PC-9 (cell line): ENCODE results near the gene KLK5. TPM values are rescaled to one million over a fixed set of nuclear protein-coding genes. Genes with fewer than 3 reads are reported as not detected.

ENCODE experiments used
- BruUV-seq: library from RNA; stranded (reverse); fragments of 400-500 nt; replicated peaks from 2 replicates; lab custom pipeline; 2021; lab: Mats Ljungman, UMichigan
- CTCF ChIA-PET: fragments of 300-600 bp; sonication (Branson Sonifier 250); formaldehyde crosslinking; loops from one replicate; lab custom pipeline; 2022; ENCODE audit warnings: antibody characterized with exemption; lab: Charles Lee
- POLR2A ChIA-PET: fragments of 300-600 bp; sonication (Branson Sonifier 250); formaldehyde crosslinking; loops from one replicate; lab custom pipeline; 2022; ENCODE audit warnings: antibody characterized with exemption; ENCODE audit not compliant: unreplicated experiment; lab: Charles Lee
- DNase-seq, 2 experiments: peaks; one replicate each; pipeline versions ENCODE4 v3.0.0 to v3.0.0-alpha.2; 2015 to 2022; ENCODE audit warnings: mixed read lengths in 1 of 2
- H2AFZ ChIP-seq: fragments of 200-600 bp; sonication (generic); 2 replicates; pipeline ENCODE4 v1.8.1; 2017; ENCODE audit warnings: antibody characterized with exemption
- H3F3A ChIP-seq: fragments of 200-600 bp; sonication (generic); 2 replicates; pipeline ENCODE4 v1.8.1; 2017; ENCODE audit warnings: antibody characterized with exemption, mild to moderate bottlenecking, low read depth; ENCODE audit not compliant: insufficient read depth
- H3K27ac ChIP-seq: fragments of 200-600 bp; sonication (generic); 2 replicates; pipeline ENCODE4 v1.6.1; 2016; ENCODE audit warnings: mixed run types
- H3K27me3 ChIP-seq: fragments of 200-600 bp; sonication (generic); 2 replicates; pipeline ENCODE4 v1.6.1; 2016; ENCODE audit warnings: low read depth, mixed run types; ENCODE audit not compliant: insufficient read depth
- H3K36me3 ChIP-seq: fragments of 200-600 bp; sonication (generic); 2 replicates; pipeline ENCODE4 v1.6.1; 2016; ENCODE audit warnings: low read depth, mixed run types
- H3K4me1 ChIP-seq: fragments of 200-600 bp; sonication (generic); replicated peaks from 2 replicates; pipeline ENCODE4 v1.6.1; 2016; ENCODE audit warnings: mixed run types; ENCODE audit not compliant: insufficient read depth
- H3K4me2 ChIP-seq: fragments of 200-600 bp; sonication (generic); 2 replicates; pipeline ENCODE4 v1.6.1; 2017; ENCODE audit warnings: mixed run types
- H3K4me3 ChIP-seq: fragments of 200-600 bp; sonication (generic); 2 replicates; pipeline ENCODE4 v1.6.1; 2016; ENCODE audit warnings: mixed run types
- H3K79me2 ChIP-seq: fragments of 200-600 bp; sonication (generic); 2 replicates; pipeline ENCODE4 v1.6.1; 2017; ENCODE audit warnings: low read depth, mixed run types
- H3K9me2 ChIP-seq: fragments of 200-600 bp; sonication (generic); 2 replicates; pipeline ENCODE4 v1.8.1; 2017; ENCODE audit warnings: mild to moderate bottlenecking; ENCODE audit not compliant: insufficient read depth
- H3K9me3 ChIP-seq: fragments of 200-600 bp; sonication (generic); 2 replicates; pipeline ENCODE4 v1.8.1; 2016; ENCODE audit warnings: low read depth; ENCODE audit not compliant: insufficient read depth
- H4K20me1 ChIP-seq: fragments of 200-600 bp; sonication (generic); 2 replicates; pipeline ENCODE4 v1.8.1; 2017; ENCODE audit not compliant: insufficient read depth
- EZH2 ChIP-seq: fragments of 200-600 bp; sonication (generic); IDR thresholded peaks from 2 replicates; pipeline ENCODE4 v1.8.0; 2017; ENCODE audit warnings: antibody characterized with exemption, low read depth
- intact Hi-C: fragments of 100-400 bp; cut with micrococcal nuclease; formaldehyde crosslinking; loops from one replicate; pipeline ENCODE4 v1.10.0; 2022; ENCODE audit not compliant: unreplicated experiment
- total RNA-seq: library from RNA; stranded (reverse); gene quantifications from 2 replicates; pipeline ENCODE4 v1.2.3, GENCODE V29; 2021
- TF ChIP-seq, protein P1 (sequence below): fragments of 200-600 bp; sonication (generic); conservative IDR thresholded peaks from 2 replicates; pipeline ENCODE4 v1.6.1; 2017; ENCODE audit warnings: mixed run types, antibody characterized with exemption, mild to moderate bottlenecking, moderate library complexity

The KLK5 gene
- total RNA-seq, 1 experiment from 2014 or later: 405 TPM

DNA sequence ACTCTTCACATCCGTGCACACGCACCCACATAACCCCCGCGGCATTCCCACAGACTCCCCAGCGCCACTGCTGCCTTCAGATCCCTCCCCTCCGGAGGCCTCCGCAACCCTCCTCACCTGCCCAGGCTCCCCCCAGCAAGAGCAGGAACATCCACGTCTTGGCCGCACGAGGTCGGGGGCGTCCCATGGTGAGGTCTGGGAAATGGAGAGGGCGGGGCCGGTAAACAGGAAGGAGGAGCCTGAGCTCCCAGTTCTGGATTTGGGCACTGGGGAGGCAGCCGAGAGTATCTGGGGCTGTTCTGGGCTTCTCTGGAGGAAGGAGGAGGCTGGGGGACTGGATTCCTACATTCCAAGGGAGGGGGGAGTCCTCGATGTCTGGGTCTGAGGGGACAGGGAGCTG is 48.1 kb upstream of the KLK5 start:
- H3K4me3 ChIP-seq: peak overlapping the region; percentile 64
- DNase-seq: peak; percentile 81 to 82
- peak overlapping the region; percentile 66 for H3K27ac ChIP-seq
- no peaks in the 10 kb centered on the region for H3K9me3 ChIP-seq
- no peaks in the 10 kb centered on the region for H3K27me3 ChIP-seq
- TF ChIP-seq EZH2: no peak
- TF ChIP-seq, protein P1, sequence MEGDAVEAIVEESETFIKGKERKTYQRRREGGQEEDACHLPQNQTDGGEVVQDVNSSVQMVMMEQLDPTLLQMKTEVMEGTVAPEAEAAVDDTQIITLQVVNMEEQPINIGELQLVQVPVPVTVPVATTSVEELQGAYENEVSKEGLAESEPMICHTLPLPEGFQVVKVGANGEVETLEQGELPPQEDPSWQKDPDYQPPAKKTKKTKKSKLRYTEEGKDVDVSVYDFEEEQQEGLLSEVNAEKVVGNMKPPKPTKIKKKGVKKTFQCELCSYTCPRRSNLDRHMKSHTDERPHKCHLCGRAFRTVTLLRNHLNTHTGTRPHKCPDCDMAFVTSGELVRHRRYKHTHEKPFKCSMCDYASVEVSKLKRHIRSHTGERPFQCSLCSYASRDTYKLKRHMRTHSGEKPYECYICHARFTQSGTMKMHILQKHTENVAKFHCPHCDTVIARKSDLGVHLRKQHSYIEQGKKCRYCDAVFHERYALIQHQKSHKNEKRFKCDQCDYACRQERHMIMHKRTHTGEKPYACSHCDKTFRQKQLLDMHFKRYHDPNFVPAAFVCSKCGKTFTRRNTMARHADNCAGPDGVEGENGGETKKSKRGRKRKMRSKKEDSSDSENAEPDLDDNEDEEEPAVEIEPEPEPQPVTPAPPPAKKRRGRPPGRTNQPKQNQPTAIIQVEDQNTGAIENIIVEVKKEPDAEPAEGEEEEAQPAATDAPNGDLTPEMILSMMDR: no peak
- intact Hi-C loops: loop anchor here (1.0 kb wide), 3 partner anchors 9 to 32 kb away; partner anchors contain the start of gene KLK6
- H4K20me1 ChIP-seq: no peaks in the 10 kb centered on the region
- H3F3A ChIP-seq: peaks cover 19% of the 10 kb centered on the region; the same call in 1 of the 2 replicates
- peak overlapping the region; percentile 77 for H2AFZ ChIP-seq
- CTCF ChIA-PET: interaction anchor here (0.6 to 2.6 kb wide), 5 partner anchors 10 to 409 kb away, joined by 3 to 20 read pairs (median 4); partner anchors contain the start of gene KLK7
- H3K9me2 ChIP-seq: no peaks in the 10 kb centered on the region
- peak overlapping the region; percentile 93 for H3K4me2 ChIP-seq
- peaks cover 8% of the 10 kb centered on the region for H3K4me1 ChIP-seq
- no TSS peak for BruUV-seq
- POLR2A ChIA-PET: interaction anchor here (0.5 to 2.1 kb wide), 5 partner anchors 8 to 46 kb away, joined by 3 to 22 read pairs (median 13); partner anchors contain the start of genes KLK6 and KLK7
- H3K79me2 ChIP-seq: peaks cover 26% of the 10 kb centered on the region
- peaks cover 7% of the 10 kb centered on the region; the same call in 1 of the 2 replicates for H3K36me3 ChIP-seq

DNA sequence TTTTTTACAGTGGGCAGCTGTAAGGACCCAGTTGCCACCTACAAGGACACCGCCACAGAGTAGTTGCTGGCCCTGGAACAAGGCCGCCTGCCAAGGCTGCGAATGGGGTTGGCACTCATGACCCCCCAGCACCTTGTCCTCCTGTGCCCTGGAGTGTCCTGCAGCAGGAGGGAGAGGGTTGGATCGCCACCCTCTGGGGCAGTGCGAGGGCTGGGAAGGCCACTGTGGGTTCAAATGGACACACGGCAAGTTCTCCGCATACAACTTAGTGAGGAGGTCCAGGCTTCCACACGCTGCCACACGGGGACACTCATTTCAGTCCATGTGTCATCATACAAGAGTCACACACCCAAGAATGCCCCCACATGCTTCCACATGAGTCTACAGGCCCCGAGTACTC is 47.6 kb upstream of the KLK5 start:
- H3K27me3 ChIP-seq: no peaks in the 10 kb centered on the region
- ChIA-PET POLR2A (interaction anchor here (0.6 to 2.1 kb wide), 4 partner anchors 8 to 31 kb away, joined by 5 to 22 read pairs (median 14); partner anchors contain the start of genes KLK6 and KLK7), CTCF (interaction anchor here (0.6 to 2.6 kb wide), 3 partner anchors 17 to 21 kb away, joined by 3 to 20 read pairs (median 4); partner anchors contain the start of gene KLK7)
- intact Hi-C loops: no loop called here
- peak overlapping the region; percentile 93 for H3K4me2 ChIP-seq
- peak overlapping the region; percentile 64 for H3K4me3 ChIP-seq
- peaks cover 8% of the 10 kb centered on the region for H3K4me1 ChIP-seq
- no peaks in the 10 kb centered on the region for H4K20me1 ChIP-seq
- peaks cover 7% of the 10 kb centered on the region; the same call in 1 of the 2 replicates for H3K36me3 ChIP-seq
- H3K79me2 ChIP-seq: peaks cover 26% of the 10 kb centered on the region
- TF ChIP-seq EZH2: no peak
- TF ChIP-seq, protein P1: no peak
- H3K27ac ChIP-seq: peak overlapping the region; percentile 66
- peak overlapping the region; percentile 77; the same call in 1 of the 2 replicates for H2AFZ ChIP-seq
- DNase-seq: peak in 1 of 2 experiments; percentile 48
- peaks cover 24% of the 10 kb centered on the region; the same call in 1 of the 2 replicates for H3F3A ChIP-seq
- no TSS peak for BruUV-seq
- H3K9me3 ChIP-seq: no peaks in the 10 kb centered on the region
- no peaks in the 10 kb centered on the region for H3K9me2 ChIP-seq

DNA sequence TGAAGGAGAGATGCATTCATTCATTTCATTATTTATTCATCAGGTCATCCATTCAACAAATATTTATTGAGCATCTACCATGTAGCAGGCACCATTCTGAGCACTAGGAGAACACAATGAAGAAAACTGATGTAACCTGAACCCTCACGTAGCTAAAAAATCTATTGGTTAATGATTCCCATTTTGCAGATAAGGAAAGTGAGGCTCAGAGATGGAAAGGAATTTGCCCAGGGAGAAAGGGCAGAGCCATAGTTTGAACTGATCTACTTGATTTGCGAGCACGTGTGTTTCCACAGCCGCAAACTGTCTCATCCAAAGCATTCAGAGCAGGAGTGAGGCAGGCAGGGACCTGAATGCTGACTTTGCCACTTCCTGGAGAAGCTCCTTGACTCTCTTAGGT is 45.8 kb upstream of the KLK5 start:
- H3K9me3 ChIP-seq: no peaks in the 10 kb centered on the region
- peaks cover 38% of the 10 kb centered on the region for H3F3A ChIP-seq
- H3K4me2 ChIP-seq: no peak overlapping the region
- H3K4me1 ChIP-seq: peaks cover 16% of the 10 kb centered on the region
- no peak overlapping the region for H2AFZ ChIP-seq
- intact Hi-C loops: no loop called here
- TF ChIP-seq EZH2: no peak
- TF ChIP-seq, protein P1: no peak
- POLR2A ChIA-PET: interaction anchor here (0.6 to 0.7 kb wide), 2 partner anchors 11 to 47 kb away, joined by 3 to 4 read pairs; no protein-coding TSS in a partner anchor
- no peaks in the 10 kb centered on the region; the same call in 1 of the 2 replicates for H3K9me2 ChIP-seq
- H3K79me2 ChIP-seq: peaks cover 26% of the 10 kb centered on the region
- no peaks in the 10 kb centered on the region for H4K20me1 ChIP-seq
- H3K27ac ChIP-seq: no peak overlapping the region
- DNase-seq: no peak
- H3K36me3 ChIP-seq: peaks cover 14% of the 10 kb centered on the region; the same call in 1 of the 2 replicates
- no TSS peak for BruUV-seq
- no peak overlapping the region for H3K4me3 ChIP-seq
- no peaks in the 10 kb centered on the region for H3K27me3 ChIP-seq
- CTCF ChIA-PET: interaction anchor here (0.6 kb wide), 1 partner anchor 18 kb away, joined by 4 read pairs; no protein-coding TSS in a partner anchor
